T-helper 17 cell (primary cell): ENCODE measurements around the gene APPL2. TPM values are rescaled to one million over a fixed set of nuclear protein-coding genes. Genes with fewer than 3 reads are reported as not detected.
"Not testable (repeated sequence)": the region's sequence is repeated elsewhere in the genome, so short reads cannot be mapped to it uniquely, and the experiment has no call there.

ENCODE experiments used
- ATAC-seq: fragments of 150-1000 bp; cut with Tn5 transposase; 2 replicates; pipeline ENCODE4 v1.10.0; 2021; ENCODE audit warnings: mild to moderate bottlenecking, moderate library complexity
- DNase-seq, 3 donors: peaks; one replicate each; pipeline versions ENCODE4 v3.0.0 to v3.0.0-alpha.2; 2020 to 2021
- H3K9me3 ChIP-seq: one replicate; pipeline ENCODE4 v1.7.0; 2013; ENCODE audit warnings: low read length, mild to moderate bottlenecking; ENCODE audit not compliant: control insufficient read depth, poor library complexity, severe bottlenecking
- H3K27ac Mint-ChIP-seq: one replicate; pipeline ENCODE4 v1.8.0; 2022; ENCODE audit warnings: mild to moderate bottlenecking, moderate library complexity, mixed read lengths
- H3K27me3 Mint-ChIP-seq: one replicate; pipeline ENCODE4 v1.8.0; 2022; ENCODE audit warnings: mixed read lengths
- H3K36me3 Mint-ChIP-seq: one replicate; pipeline ENCODE4 v1.8.0; 2022; ENCODE audit warnings: low read depth, mixed read lengths
- H3K4me1 Mint-ChIP-seq: one replicate; pipeline ENCODE4 v1.8.0; 2022; ENCODE audit warnings: mild to moderate bottlenecking, mixed read lengths
- H3K4me3 Mint-ChIP-seq: one replicate; pipeline ENCODE4 v1.8.0; 2022; ENCODE audit warnings: mild to moderate bottlenecking, moderate library complexity, mixed read lengths
- total RNA-seq, 4 donors: library from RNA in 2 of 4; stranded (reverse) in 2 of 4; gene quantifications; one replicate each; pipeline ENCODE4 v1.2.3 and lab custom pipeline; 2022 to 2026

Gene APPL2
- total RNA-seq, 2 donors from 2014 or later, result 39.1 to 44.2 TPM

GRCh38 chr12:105245776-105246427 is 9.9 kb upstream of the APPL2 start:
- not testable (repeated sequence) for H3K4me1 Mint-ChIP-seq, DNase-seq, ATAC-seq, H3K36me3 Mint-ChIP-seq, H3K9me3 ChIP-seq, H3K27ac Mint-ChIP-seq, H3K4me3 Mint-ChIP-seq
- peaks cover 23% of the 10 kb centered on the region for H3K27me3 Mint-ChIP-seq

- Mint-ChIP-seq H3K4me3 (no peak overlapping the region), H3K27ac (no peak overlapping the region), H3K27me3 (peaks cover 23% of the 10 kb centered on the region), H3K4me1 (no peaks in the 10 kb centered on the region), H3K36me3 (peaks cover 2% of the 10 kb centered on the region)
- H3K9me3 ChIP-seq, result no peaks in the 10 kb centered on the region
- ATAC-seq, result no peak
- DNase-seq, result no peak
Observed at GRCh38 chr12:105245291-105245690, 9.3 kb upstream of the APPL2 start.

- Mint-ChIP-seq H3K36me3 (peaks cover 2% of the 10 kb centered on the region), H3K4me1 (peaks cover 8% of the 10 kb centered on the region), H3K27me3 (peaks cover 9% of the 10 kb centered on the region), H3K4me3 (no peak overlapping the region), H3K27ac (no peak overlapping the region)
- H3K9me3 ChIP-seq, result no peaks in the 10 kb centered on the region
- ATAC-seq (no peak), DNase-seq (no peak)
Observed at GRCh38 chr12:105240228-105240627, 4.3 kb upstream of the APPL2 start.

- Mint-ChIP-seq H3K27me3 (peaks cover 6% of the 10 kb centered on the region), H3K36me3 (peaks cover 2% of the 10 kb centered on the region), H3K4me3 (no peak overlapping the region), H3K4me1 (peaks cover 17% of the 10 kb centered on the region), H3K27ac (no peak overlapping the region)
- no peaks in the 10 kb centered on the region for H3K9me3 ChIP-seq
- ATAC-seq, result no peak
- no peak for DNase-seq
Observed at GRCh38 chr12:105239304-105239703, 3.3 kb upstream of the APPL2 start.

GRCh38 chr12:105237666-105238065 is 1.7 kb upstream of the APPL2 start:
- Mint-ChIP-seq H3K4me3 (no peak overlapping the region), H3K27ac (no peak overlapping the region), H3K36me3 (no peaks in the 10 kb centered on the region), H3K27me3 (peaks cover 4% of the 10 kb centered on the region), H3K4me1 (peaks cover 30% of the 10 kb centered on the region)
- H3K9me3 ChIP-seq, result no peaks in the 10 kb centered on the region
- DNase-seq, result no peak
- no peak for ATAC-seq

- Mint-ChIP-seq H3K4me3 (peak overlapping the region; percentile 94), H3K4me1 (peaks cover 35% of the 10 kb centered on the region), H3K36me3 (peaks cover 2% of the 10 kb centered on the region), H3K27me3 (no peaks in the 10 kb centered on the region), H3K27ac (peak overlapping the region; percentile 89)
- H3K9me3 ChIP-seq, result no peaks in the 10 kb centered on the region
- ATAC-seq (no peak), DNase-seq (no peak)
Observed at GRCh38 chr12:105235281-105235731, 668 bp downstream of the APPL2 start.

- peaks cover 2% of the 10 kb centered on the region for H3K36me3 Mint-ChIP-seq
- H3K4me1 Mint-ChIP-seq, result peaks cover 35% of the 10 kb centered on the region
- no peak for ATAC-seq
- peak overlapping the region; percentile 94 for H3K4me3 Mint-ChIP-seq
- DNase-seq, result no peak
- peak overlapping the region; percentile 89 for H3K27ac Mint-ChIP-seq
- H3K9me3 ChIP-seq, result no peaks in the 10 kb centered on the region
- H3K27me3 Mint-ChIP-seq, result no peaks in the 10 kb centered on the region
Observed at GRCh38 chr12:105234197-105234596, 1.8 kb downstream of the APPL2 start.

- no peaks in the 10 kb centered on the region for H3K9me3 ChIP-seq
- no peak for DNase-seq
- Mint-ChIP-seq H3K36me3 (peaks cover 2% of the 10 kb centered on the region), H3K4me1 (peaks cover 41% of the 10 kb centered on the region), H3K4me3 (no peak overlapping the region), H3K27ac (no peak overlapping the region), H3K27me3 (no peaks in the 10 kb centered on the region)
- no peak for ATAC-seq
Observed at GRCh38 chr12:105233041-105233905, 2.7 kb downstream of the APPL2 start.

GRCh38 chr12:105231396-105231795 is 4.6 kb downstream of the APPL2 start:
- H3K9me3 ChIP-seq, result no peaks in the 10 kb centered on the region
- Mint-ChIP-seq H3K36me3 (peaks cover 9% of the 10 kb centered on the region), H3K27ac (no peak overlapping the region), H3K27me3 (no peaks in the 10 kb centered on the region), H3K4me1 (peaks cover 41% of the 10 kb centered on the region), H3K4me3 (no peak overlapping the region)
- ATAC-seq (no peak), DNase-seq (no peak)

- Mint-ChIP-seq H3K4me1 (peaks cover 33% of the 10 kb centered on the region), H3K36me3 (peaks cover 9% of the 10 kb centered on the region), H3K27ac (no peak overlapping the region), H3K27me3 (no peaks in the 10 kb centered on the region), H3K4me3 (peak overlapping the region; percentile 12)
- H3K9me3 ChIP-seq, result no peaks in the 10 kb centered on the region
- no peak for DNase-seq
- ATAC-seq, result no peak
Observed at GRCh38 chr12:105229371-105229770, 6.6 kb downstream of the APPL2 start.

- DNase-seq (no peak), ATAC-seq (no peak)
- Mint-ChIP-seq H3K27ac (no peak overlapping the region), H3K36me3 (peaks cover 9% of the 10 kb centered on the region), H3K4me1 (peaks cover 29% of the 10 kb centered on the region), H3K27me3 (no peaks in the 10 kb centered on the region), H3K4me3 (peak overlapping the region; percentile 12)
- no peaks in the 10 kb centered on the region for H3K9me3 ChIP-seq
Observed at GRCh38 chr12:105228966-105229365, 7.0 kb downstream of the APPL2 start.

GRCh38 chr12:105228494-105228893 is 7.5 kb downstream of the APPL2 start:
- Mint-ChIP-seq H3K4me3 (no peak overlapping the region), H3K27ac (peak overlapping the region; percentile 1), H3K27me3 (no peaks in the 10 kb centered on the region), H3K36me3 (peaks cover 9% of the 10 kb centered on the region), H3K4me1 (peaks cover 26% of the 10 kb centered on the region)
- DNase-seq (no peak), ATAC-seq (no peak)
- no peaks in the 10 kb centered on the region for H3K9me3 ChIP-seq

- no peak for DNase-seq
- Mint-ChIP-seq H3K36me3 (peaks cover 13% of the 10 kb centered on the region), H3K4me1 (peaks cover 26% of the 10 kb centered on the region), H3K27me3 (no peaks in the 10 kb centered on the region), H3K27ac (no peak overlapping the region), H3K4me3 (no peak overlapping the region)
- ATAC-seq, result no peak
- no peaks in the 10 kb centered on the region for H3K9me3 ChIP-seq
Observed at GRCh38 chr12:105227879-105228278, 8.1 kb downstream of the APPL2 start.
